Keratinocyte (primary cell): Measurements from ENCODE around the gene CTTNBP2. TPM values are rescaled to one million over a fixed set of nuclear protein-coding genes. Genes with fewer than 3 reads are reported as not detected.

Experiments used
- DNase-seq: peaks from one replicate; pipeline ENCODE4 v3.0.0-alpha.2; 2011; ENCODE audit warnings: low read depth, missing footprints, low spot score
- FAIRE-seq: peaks from 2 replicates; lab custom pipeline; 2011; peaks lifted over from hg19 to GRCh38; lab: Jason Lieb, UNC
- H2AFZ ChIP-seq: 2 replicates; pipeline ENCODE4 v1.6.0; 2012; ENCODE audit warnings: low read length, control low read depth, inconsistent platforms; ENCODE audit not compliant: control insufficient read depth
- H3K27ac ChIP-seq: 2 replicates; pipeline ENCODE4 v1.5.1; 2011; ENCODE audit warnings: low read length; ENCODE audit not compliant: control insufficient read depth, insufficient read depth
- H3K27me3 ChIP-seq: 3 replicates; pipeline ENCODE4 v1.6.0; 2011; ENCODE audit warnings: low read length; ENCODE audit not compliant: control insufficient read depth, insufficient read depth; ENCODE audit errors: extremely low read depth
- H3K36me3 ChIP-seq, 2 experiments: 2 replicates in 1 of 2; 3 replicates in 1 of 2; pipeline ENCODE4 v1.5.1; 2011; ENCODE audit warnings: low read length in 2 of 2, mild to moderate bottlenecking in 1 of 2; ENCODE audit not compliant: control insufficient read depth in 2 of 2, insufficient read depth in 2 of 2; ENCODE audit errors: extremely low read depth in 1 of 2
- H3K4me1 ChIP-seq: 3 replicates; pipeline ENCODE4 v1.5.1; 2011; ENCODE audit warnings: low read length; ENCODE audit not compliant: control insufficient read depth, insufficient read depth; ENCODE audit errors: extremely low read depth
- H3K4me2 ChIP-seq: 3 replicates; pipeline ENCODE4 v1.6.0; 2011; ENCODE audit warnings: low read depth, low read length; ENCODE audit not compliant: control insufficient read depth, insufficient read depth; ENCODE audit errors: extremely low read depth
- H3K4me3 ChIP-seq, 3 experiments: fragments of 200-600 bp in 1 of 3; sonication (generic) in 1 of 3; 2 replicates in 2 of 3; 3 replicates in 1 of 3; pipeline ENCODE4 v1.5.1; 2011 to 2016; ENCODE audit warnings: low read length in 3 of 3, mild to moderate bottlenecking in 3 of 3, control low read depth in 2 of 3, inconsistent platforms in 1 of 3, low read depth in 1 of 3, mixed read lengths in 1 of 3, mixed run types in 1 of 3, moderate library complexity in 1 of 3; ENCODE audit not compliant: control insufficient read depth in 2 of 3, insufficient read depth in 2 of 3; ENCODE audit errors: extremely low read depth in 1 of 3
- H3K79me2 ChIP-seq: 2 replicates; pipeline ENCODE4 v1.6.0; 2012; ENCODE audit warnings: low read length; ENCODE audit not compliant: control insufficient read depth, insufficient read depth
- H3K9ac ChIP-seq: 3 replicates; pipeline ENCODE4 v1.6.0; 2011; ENCODE audit warnings: low read length; ENCODE audit not compliant: control insufficient read depth, insufficient read depth; ENCODE audit errors: extremely low read depth
- H3K9me1 ChIP-seq: 3 replicates; pipeline ENCODE4 v1.6.0; 2011; ENCODE audit warnings: low read length; ENCODE audit not compliant: control insufficient read depth, insufficient read depth; ENCODE audit errors: extremely low read depth
- H3K9me3 ChIP-seq: 2 replicates; pipeline ENCODE4 v1.5.1; 2012; ENCODE audit warnings: low read depth, low read length; ENCODE audit not compliant: control insufficient read depth
- H4K20me1 ChIP-seq: 3 replicates; pipeline ENCODE4 v1.6.0; 2011; ENCODE audit warnings: low read length; ENCODE audit not compliant: control insufficient read depth, insufficient read depth; ENCODE audit errors: extremely low read depth
- EZH2 ChIP-seq: IDR thresholded peaks from one replicate; pipeline ENCODE4 v1.6.1; 2012; ENCODE audit warnings: inconsistent platforms, mild to moderate bottlenecking, low read length, moderate library complexity
- dilution Hi-C: fragments of 300-500 bp; cut with MboI; formaldehyde crosslinking; loops from one replicate; pipeline ENCODE4 v1.7.0; 2020; ENCODE audit warnings: low sequenced_read_pairs; ENCODE audit not compliant: extremely low pct_ligation_motif_present
- polyA plus RNA-seq, 5 experiments: library from polyadenylated mRNA; depleted of rRNA in 3 of 5; stranded (reverse) in 3 of 5; stranded (forward) in 1 of 5; unstranded in 1 of 5; fragments of >200 nt; gene quantifications; 1 replicate in 1 of 5; 2 replicates in 3 of 5; 3 replicates in 1 of 5; pipeline versions ENCODE4 v1.2.1 to v1.2.3, GENCODE V29; 2011 to 2012; ENCODE audit warnings: missing spikeins in 2 of 5, low read depth in 1 of 5, low replicate concordance in 1 of 5
- TF ChIP-seq, protein P1 (sequence below), 3 experiments: IDR thresholded peaks in 1 of 3; conservative IDR thresholded peaks in 1 of 3; optimal IDR thresholded peaks in 1 of 3; 2 replicates in 2 of 3; 3 replicates in 1 of 3; pipeline versions ENCODE3 to v1.5.1; 2011; ENCODE audit warnings: low read length in 3 of 3, mild to moderate bottlenecking in 3 of 3, moderate library complexity in 2 of 3, control low read depth in 1 of 3, inconsistent platforms in 1 of 3; ENCODE audit not compliant: insufficient read depth in 2 of 3; ENCODE audit errors: extremely low read depth in 1 of 3

The CTTNBP2 gene
- polyA plus RNA-seq, 1 donor (not counting 4 experiments of a cell fraction or from before 2014, with no cell fraction given) = 0.55 TPM

DNA sequence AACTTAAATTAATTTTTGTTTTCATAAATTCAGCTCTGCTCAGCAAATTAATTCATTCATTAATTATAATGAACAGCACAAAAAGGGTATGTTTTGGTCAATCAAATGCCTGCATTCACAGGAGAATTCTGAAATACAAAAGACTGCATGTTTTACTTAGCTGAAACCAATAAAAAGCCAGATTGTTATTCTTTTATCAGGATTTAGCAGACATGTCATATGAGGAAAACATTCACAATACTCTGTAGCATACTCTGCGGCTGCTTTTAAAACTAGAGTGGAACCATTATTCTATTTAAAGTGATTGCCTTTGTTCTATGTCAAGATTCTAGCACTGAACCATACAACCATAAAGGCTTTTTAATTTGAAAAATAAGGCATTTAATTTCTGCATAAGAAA, 19.1 kb downstream of the CTTNBP2 start:
- no peaks in the 10 kb centered on the region for H3K79me2 ChIP-seq
- H4K20me1 ChIP-seq = no peaks in the 10 kb centered on the region
- H3K9me1 ChIP-seq = no peaks in the 10 kb centered on the region
- H3K4me3 ChIP-seq = no peak overlapping the region
- no peaks in the 10 kb centered on the region for H3K36me3 ChIP-seq
- H3K4me1 ChIP-seq = peaks cover 4% of the 10 kb centered on the region
- no peaks in the 10 kb centered on the region for H3K27me3 ChIP-seq
- TF ChIP-seq, protein P1, sequence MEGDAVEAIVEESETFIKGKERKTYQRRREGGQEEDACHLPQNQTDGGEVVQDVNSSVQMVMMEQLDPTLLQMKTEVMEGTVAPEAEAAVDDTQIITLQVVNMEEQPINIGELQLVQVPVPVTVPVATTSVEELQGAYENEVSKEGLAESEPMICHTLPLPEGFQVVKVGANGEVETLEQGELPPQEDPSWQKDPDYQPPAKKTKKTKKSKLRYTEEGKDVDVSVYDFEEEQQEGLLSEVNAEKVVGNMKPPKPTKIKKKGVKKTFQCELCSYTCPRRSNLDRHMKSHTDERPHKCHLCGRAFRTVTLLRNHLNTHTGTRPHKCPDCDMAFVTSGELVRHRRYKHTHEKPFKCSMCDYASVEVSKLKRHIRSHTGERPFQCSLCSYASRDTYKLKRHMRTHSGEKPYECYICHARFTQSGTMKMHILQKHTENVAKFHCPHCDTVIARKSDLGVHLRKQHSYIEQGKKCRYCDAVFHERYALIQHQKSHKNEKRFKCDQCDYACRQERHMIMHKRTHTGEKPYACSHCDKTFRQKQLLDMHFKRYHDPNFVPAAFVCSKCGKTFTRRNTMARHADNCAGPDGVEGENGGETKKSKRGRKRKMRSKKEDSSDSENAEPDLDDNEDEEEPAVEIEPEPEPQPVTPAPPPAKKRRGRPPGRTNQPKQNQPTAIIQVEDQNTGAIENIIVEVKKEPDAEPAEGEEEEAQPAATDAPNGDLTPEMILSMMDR (optimal IDR thresholded peaks at IDR 0.05 in 1 of 3, IDR thresholded peaks at IDR 0.05 in 1 of 3, conservative IDR thresholded peaks at IDR 0.05 in 1 of 3; ENCODE audit: extremely low read depth in 1 of 3, insufficient read depth in 2 of 3, low read length in 3 of 3) = no peak
- TF ChIP-seq EZH2 = no peak
- no peak overlapping the region for H3K4me2 ChIP-seq
- H3K9me3 ChIP-seq = no peaks in the 10 kb centered on the region
- FAIRE-seq = no peak
- no peak overlapping the region for H2AFZ ChIP-seq
- no peak for DNase-seq
- dilution Hi-C loops = no loop called here
- H3K27ac ChIP-seq = no peak overlapping the region
- no peak overlapping the region for H3K9ac ChIP-seq

DNA sequence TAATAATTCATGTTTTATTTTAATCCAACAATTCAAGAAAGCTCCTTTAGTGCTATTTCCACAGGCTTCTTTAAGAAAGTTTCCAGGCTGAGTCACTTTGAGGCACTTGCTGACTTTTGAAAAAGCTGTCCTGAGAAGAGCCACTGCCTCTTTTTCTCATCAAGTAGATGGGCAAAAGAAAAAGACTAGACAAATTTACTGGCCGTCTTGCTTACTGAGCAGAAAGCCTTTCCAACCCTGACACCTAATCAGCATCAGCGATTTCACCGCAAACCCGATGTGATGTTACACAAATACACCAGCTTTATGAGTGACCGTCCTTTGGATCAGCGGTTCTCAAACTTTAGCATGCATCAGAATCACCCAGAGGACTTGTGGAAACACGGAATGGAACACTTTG, 24.3 kb downstream of the CTTNBP2 start:
- Histone ChIP-seq H3K27ac (no peak overlapping the region), H3K4me2 (no peak overlapping the region), H3K27me3 (no peaks in the 10 kb centered on the region), H4K20me1 (no peaks in the 10 kb centered on the region), H3K9me1 (no peaks in the 10 kb centered on the region), H3K4me1 (no peaks in the 10 kb centered on the region), H3K9me3 (no peaks in the 10 kb centered on the region), H3K79me2 (no peaks in the 10 kb centered on the region), H3K36me3 (no peaks in the 10 kb centered on the region), H3K4me3 (no peak overlapping the region), H2AFZ (no peak overlapping the region), H3K9ac (no peak overlapping the region)
- FAIRE-seq (no peak), DNase-seq (no peak)
- TF ChIP-seq EZH2 = no peak
- TF ChIP-seq, protein P1 (optimal IDR thresholded peaks at IDR 0.05 in 1 of 3, IDR thresholded peaks at IDR 0.05 in 1 of 3, conservative IDR thresholded peaks at IDR 0.05 in 1 of 3; ENCODE audit: extremely low read depth in 1 of 3, insufficient read depth in 2 of 3, low read length in 3 of 3) = no peak
- dilution Hi-C loops = no loop called here
